Astrocyte (in vitro differentiated cells and primary cell): Measurements from ENCODE around the gene NUDT12. TPM values are rescaled to one million over a fixed set of nuclear protein-coding genes. Genes with fewer than 3 reads are reported as not detected.

Source experiments
- DNase-seq: peaks from one replicate; pipeline ENCODE4 v3.0.0-alpha.2; 2010; ENCODE audit warnings: low read depth
- FAIRE-seq: peaks from 2 replicates; lab custom pipeline; 2011; peaks lifted over from hg19 to GRCh38; lab: Jason Lieb, UNC
- H2AFZ ChIP-seq: 2 replicates; pipeline ENCODE4 v1.6.0; 2012; ENCODE audit warnings: low read depth, low read length, inconsistent platforms
- H3K27ac ChIP-seq: 2 replicates; pipeline ENCODE4 v1.5.1; 2011; ENCODE audit warnings: low read depth, low read length, inconsistent platforms
- H3K27me3 ChIP-seq: 2 replicates; pipeline ENCODE4 v1.6.0; 2011; ENCODE audit warnings: low read length, inconsistent platforms; ENCODE audit not compliant: insufficient read depth
- H3K36me3 ChIP-seq: 2 replicates; pipeline ENCODE4 v1.5.1; 2011; ENCODE audit warnings: low read length, inconsistent platforms; ENCODE audit not compliant: insufficient read depth
- H3K4me1 ChIP-seq: 2 replicates; pipeline ENCODE4 v1.5.1; 2011; ENCODE audit warnings: low read length, inconsistent platforms; ENCODE audit not compliant: insufficient read depth
- H3K4me2 ChIP-seq: 2 replicates; pipeline ENCODE4 v1.6.0; 2012; ENCODE audit warnings: low read length, inconsistent platforms
- H3K4me3 ChIP-seq: 2 replicates; pipeline ENCODE4 v1.5.1; 2011; ENCODE audit warnings: low read depth, mild to moderate bottlenecking, low read length, inconsistent platforms; ENCODE audit not compliant: insufficient read depth
- H3K79me2 ChIP-seq: 2 replicates; pipeline ENCODE4 v1.6.0; 2012; ENCODE audit warnings: mild to moderate bottlenecking, low read length, inconsistent platforms; ENCODE audit not compliant: insufficient read depth
- H3K9ac ChIP-seq: 2 replicates; pipeline ENCODE4 v1.6.0; 2012; ENCODE audit warnings: mild to moderate bottlenecking, low read length, inconsistent platforms
- H3K9me3 ChIP-seq: 2 replicates; pipeline ENCODE4 v1.5.1; 2012; ENCODE audit warnings: low read depth, mild to moderate bottlenecking, low read length, inconsistent platforms; ENCODE audit not compliant: insufficient read depth
- H4K20me1 ChIP-seq: 2 replicates; pipeline ENCODE4 v1.6.0; 2012; ENCODE audit warnings: low read length, inconsistent platforms; ENCODE audit not compliant: insufficient read depth
- H3K27ac Mint-ChIP-seq: one replicate; pipeline ENCODE4 v1.8.0; 2021; ENCODE audit warnings: mild to moderate bottlenecking, mixed read lengths; ENCODE audit not compliant: unreplicated experiment
- H3K27me3 Mint-ChIP-seq: one replicate; pipeline ENCODE4 v1.8.0; 2021; ENCODE audit warnings: low read depth, mixed read lengths; ENCODE audit not compliant: unreplicated experiment
- H3K36me3 Mint-ChIP-seq: one replicate; pipeline ENCODE4 v1.8.0; 2021; ENCODE audit warnings: low read depth, mixed read lengths; ENCODE audit not compliant: unreplicated experiment
- H3K4me1 Mint-ChIP-seq: one replicate; pipeline ENCODE4 v1.8.0; 2021; ENCODE audit warnings: low read depth, mixed read lengths; ENCODE audit not compliant: unreplicated experiment
- H3K4me3 Mint-ChIP-seq: one replicate; pipeline ENCODE4 v1.8.0; 2021; ENCODE audit warnings: mild to moderate bottlenecking, moderate library complexity, mixed read lengths; ENCODE audit not compliant: unreplicated experiment
- H3K9me3 Mint-ChIP-seq: one replicate; pipeline ENCODE4 v1.8.0; 2021; ENCODE audit warnings: mild to moderate bottlenecking, mixed read lengths; ENCODE audit not compliant: unreplicated experiment
- CTCF ChIP-seq: IDR thresholded peaks from 2 replicates; pipeline ENCODE4 v1.5.1; 2011; ENCODE audit warnings: low read depth, mild to moderate bottlenecking, inconsistent platforms, low read length, moderate library complexity; ENCODE audit not compliant: insufficient read depth
- EZH2 ChIP-seq: IDR thresholded peaks from 2 replicates; pipeline ENCODE4 v1.6.1; 2012; ENCODE audit warnings: mild to moderate bottlenecking, low read length, inconsistent platforms; ENCODE audit not compliant: insufficient read depth
- total RNA-seq: library from RNA; stranded (reverse); gene quantifications from 2 replicates; pipeline ENCODE4 v1.2.1, GENCODE V29; 2021

NUDT12 gene
- total RNA-seq, 1 donor from 2014 or later, result 6.3 TPM

GRCh38 chr5:103602438-103602837, 39.8 kb upstream of the NUDT12 start:
- Mint-ChIP-seq H3K27me3 (no peaks in the 10 kb centered on the region), H3K36me3 (no peaks in the 10 kb centered on the region), H3K27ac (no peak overlapping the region), H3K4me1 (no peaks in the 10 kb centered on the region), H3K4me3 (no peak overlapping the region), H3K9me3 (no peaks in the 10 kb centered on the region)
- no peaks in the 10 kb centered on the region for H3K9me3 ChIP-seq
- no peaks in the 10 kb centered on the region for H3K79me2 ChIP-seq
- H3K9ac ChIP-seq, result no peak overlapping the region
- no peak for FAIRE-seq
- no peaks in the 10 kb centered on the region for H3K4me1 ChIP-seq
- TF ChIP-seq EZH2 (no peak), CTCF (no peak)
- no peaks in the 10 kb centered on the region for H3K27me3 ChIP-seq
- H4K20me1 ChIP-seq, result no peaks in the 10 kb centered on the region
- H3K27ac ChIP-seq, result no peak overlapping the region
- no peaks in the 10 kb centered on the region for H3K36me3 ChIP-seq
- no peak for DNase-seq
- no peak overlapping the region for H3K4me3 ChIP-seq
- H3K4me2 ChIP-seq, result no peak overlapping the region
- no peak overlapping the region for H2AFZ ChIP-seq

GRCh38 chr5:103601314-103601713, 38.7 kb upstream of the NUDT12 start:
- Histone ChIP-seq H3K79me2 (no peaks in the 10 kb centered on the region), H3K4me3 (no peak overlapping the region), H3K36me3 (no peaks in the 10 kb centered on the region), H3K27me3 (no peaks in the 10 kb centered on the region), H3K9ac (no peak overlapping the region), H2AFZ (no peak overlapping the region), H4K20me1 (no peaks in the 10 kb centered on the region), H3K27ac (no peak overlapping the region), H3K4me1 (no peaks in the 10 kb centered on the region), H3K9me3 (no peaks in the 10 kb centered on the region), H3K4me2 (no peak overlapping the region)
- Mint-ChIP-seq H3K4me3 (no peak overlapping the region), H3K4me1 (no peaks in the 10 kb centered on the region), H3K27me3 (no peaks in the 10 kb centered on the region), H3K27ac (no peak overlapping the region), H3K36me3 (no peaks in the 10 kb centered on the region), H3K9me3 (no peaks in the 10 kb centered on the region)
- FAIRE-seq, result no peak
- no peak for DNase-seq
- TF ChIP-seq EZH2, result no peak
- TF ChIP-seq CTCF, result no peak

GRCh38 chr5:103600086-103600485, 37.5 kb upstream of the NUDT12 start:
- no peaks in the 10 kb centered on the region for H3K4me1 ChIP-seq
- H3K27ac ChIP-seq, result no peak overlapping the region
- Mint-ChIP-seq H3K4me1 (no peaks in the 10 kb centered on the region), H3K4me3 (no peak overlapping the region), H3K27me3 (no peaks in the 10 kb centered on the region), H3K36me3 (no peaks in the 10 kb centered on the region), H3K27ac (no peak overlapping the region), H3K9me3 (no peaks in the 10 kb centered on the region)
- no peaks in the 10 kb centered on the region for H3K9me3 ChIP-seq
- no peaks in the 10 kb centered on the region for H3K27me3 ChIP-seq
- no peaks in the 10 kb centered on the region for H4K20me1 ChIP-seq
- H2AFZ ChIP-seq, result no peak overlapping the region
- TF ChIP-seq CTCF, result no peak
- no peak for TF ChIP-seq EZH2
- FAIRE-seq (no peak), DNase-seq (no peak)
- no peak overlapping the region for H3K9ac ChIP-seq
- no peaks in the 10 kb centered on the region for H3K36me3 ChIP-seq
- no peak overlapping the region for H3K4me2 ChIP-seq
- no peaks in the 10 kb centered on the region for H3K79me2 ChIP-seq
- H3K4me3 ChIP-seq, result no peak overlapping the region
